ENCODE data around the gene STAB1. TPM values are rescaled to one million over a fixed set of nuclear protein-coding genes. Genes with fewer than 3 reads are reported as not detected.

The STAB1 gene
- total and polyA plus RNA-seq, 2 experiments from 2014 or later, result 0.90 to 1.9 TPM

GRCh38 chr3:52458770-52459545 is 36.2 kb upstream of the STAB1 start (continued):
- TF ChIP-seq ETS1 (IDR thresholded peaks at IDR 0.05), result no peak
- TF ChIP-seq JUNB (IDR thresholded peaks at IDR 0.05; ENCODE audit: unreplicated experiment), result no peak
- no peak for TF ChIP-seq STAT1 (IDR thresholded peaks at IDR 0.05; ENCODE audit: unreplicated experiment)
- TF ChIP-seq ZNF462 (CRISPR knock-in tag; IDR thresholded peaks at IDR 0.05), result no peak
- no peak for TF ChIP-seq CTCF (conservative IDR thresholded peaks at IDR 0.05; ENCODE audit: low read depth in 2 of 2)
